BLaER1 treated with 17β-estradiol and CSF1 and Interleukin-3, amounts not matched to agents 10 nM and 100 nM (cell line): ENCODE measurements around the gene PLA2G12A.

Experiments used
- H3K27ac ChIP-seq, 11 experiments: shearing (Covaris generic); formaldehyde crosslinking; 2 replicates each; pipeline ENCODE4 v1.8.1; 2022
- H3K27me3 ChIP-seq, 11 experiments: shearing (Covaris generic); formaldehyde crosslinking; 2 replicates each; pipeline ENCODE4 v1.8.1; 2022
- H3K36me3 ChIP-seq, 11 experiments: shearing (Covaris generic); formaldehyde crosslinking; 2 replicates each; pipeline ENCODE4 v1.8.1; 2022
- H3K4me1 ChIP-seq, 10 experiments: shearing (Covaris generic); formaldehyde crosslinking; 2 replicates each; pipeline ENCODE4 v1.8.1; 2022
- H3K4me2 ChIP-seq, 11 experiments: shearing (Covaris generic); formaldehyde crosslinking; 2 replicates each; pipeline ENCODE4 v1.8.1; 2022
- H3K4me3 ChIP-seq, 10 experiments: shearing (Covaris generic); formaldehyde crosslinking; 2 replicates each; pipeline ENCODE4 v1.8.1; 2022
- H3K9ac ChIP-seq, 11 experiments: shearing (Covaris generic); formaldehyde crosslinking; 2 replicates each; pipeline ENCODE4 v1.8.1; 2022
- H3K9me3 ChIP-seq, 11 experiments: shearing (Covaris generic); formaldehyde crosslinking; replicated peaks in 1 of 11; 2 replicates each; pipeline ENCODE4 v1.8.1; 2022
- H4K20me1 ChIP-seq, 11 experiments: shearing (Covaris generic); formaldehyde crosslinking; 2 replicates each; pipeline ENCODE4 v1.8.1; 2022
- Cebpa-rat ChIP-seq, 11 experiments: shearing (Covaris generic); IDR thresholded peaks; 2 replicates each; pipeline ENCODE4 v1.8.1; 2022

PLA2G12A gene

GRCh38 chr4:109675181-109675580 is 54.7 kb downstream of the PLA2G12A start:
- Histone ChIP-seq H3K36me3 (peaks cover 4 to 77% (median 18%) of the 10 kb centered on the region in 11 experiments; a peak in 15 of 22 replicates), H3K4me1 (no peaks in the 10 kb centered on the region), H3K4me2 (no peak overlapping the region), H3K27ac (no peak overlapping the region), H4K20me1 (no peaks in the 10 kb centered on the region), H3K4me3 (no peak overlapping the region), H3K9me3 (peaks cover 32 to 56% (median 42%) of the 10 kb centered on the region in 11 experiments), H3K9ac (no peak overlapping the region), H3K27me3 (no peaks in the 10 kb centered on the region)
- no peak for TF ChIP-seq Cebpa-rat (IDR thresholded peaks at IDR 0.05)

- H3K9ac ChIP-seq = no peak overlapping the region
- H3K4me2 ChIP-seq = no peak overlapping the region
- no peak overlapping the region for H3K4me3 ChIP-seq
- H3K27me3 ChIP-seq = no peaks in the 10 kb centered on the region
- TF ChIP-seq Cebpa-rat (IDR thresholded peaks at IDR 0.05) = no peak
- no peak overlapping the region for H3K27ac ChIP-seq
- peaks cover 13 to 37% (median 23%) of the 10 kb centered on the region in 11 experiments for H3K9me3 ChIP-seq
- H3K4me1 ChIP-seq = no peaks in the 10 kb centered on the region
- no peaks in the 10 kb centered on the region for H4K20me1 ChIP-seq
- H3K36me3 ChIP-seq = peaks cover 0 to 63% (median 9%) of the 10 kb centered on the region in 11 experiments; a peak in 13 of 22 replicates
Measured at GRCh38 chr4:109673303-109673702, 56.6 kb downstream of the PLA2G12A start.

- H3K27me3 ChIP-seq = no peaks in the 10 kb centered on the region
- no peak for TF ChIP-seq Cebpa-rat (IDR thresholded peaks at IDR 0.05)
- H3K36me3 ChIP-seq = peaks cover 0 to 59% (median 8%) of the 10 kb centered on the region in 11 experiments; a peak in 10 of 22 replicates
- H4K20me1 ChIP-seq = no peaks in the 10 kb centered on the region
- no peak overlapping the region for H3K4me3 ChIP-seq
- no peak overlapping the region for H3K27ac ChIP-seq
- H3K4me1 ChIP-seq = no peaks in the 10 kb centered on the region
- H3K9me3 ChIP-seq = peaks cover 12 to 30% (median 20%) of the 10 kb centered on the region in 11 experiments
- H3K9ac ChIP-seq = no peak overlapping the region
- H3K4me2 ChIP-seq = no peak overlapping the region
Measured at GRCh38 chr4:109672169-109672930, 57.5 kb downstream of the PLA2G12A start.

DNA sequence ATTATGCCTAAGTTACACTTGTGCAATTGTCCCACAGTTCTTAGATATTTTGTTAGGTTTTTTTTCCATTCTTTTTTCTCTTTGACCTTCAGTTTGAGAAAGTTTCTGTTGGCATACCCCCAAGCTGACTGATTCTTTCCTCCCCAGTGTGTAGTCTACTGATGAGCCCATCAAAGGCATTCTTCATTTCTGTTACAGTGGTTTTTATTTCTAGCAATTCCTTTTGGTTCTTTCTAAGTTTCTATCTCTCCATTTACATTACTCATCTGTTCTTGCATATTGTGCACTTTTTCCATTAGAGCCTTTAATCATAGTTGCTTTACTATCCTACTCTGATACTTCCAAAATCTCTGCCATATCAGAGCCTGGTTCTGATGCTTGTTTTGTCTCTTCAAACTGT is 58.5 kb downstream of the PLA2G12A start:
- Histone ChIP-seq H3K9ac (no peak overlapping the region), H4K20me1 (peaks cover 0 to 8% (median 0%) of the 10 kb centered on the region in 11 experiments; a peak in 1 of 22 replicates), H3K27ac (no peak overlapping the region), H3K4me2 (no peak overlapping the region), H3K4me3 (no peak overlapping the region), H3K27me3 (no peaks in the 10 kb centered on the region), H3K4me1 (no peaks in the 10 kb centered on the region), H3K36me3 (peaks cover 0 to 54% (median 8%) of the 10 kb centered on the region in 11 experiments; a peak in 10 of 22 replicates), H3K9me3 (peaks cover 12 to 29% (median 20%) of the 10 kb centered on the region in 11 experiments)
- no peak for TF ChIP-seq Cebpa-rat (IDR thresholded peaks at IDR 0.05)

GRCh38 chr4:109665783-109666485 is 63.9 kb downstream of the PLA2G12A start:
- H3K27ac ChIP-seq = no peak overlapping the region
- no peak overlapping the region for H3K4me3 ChIP-seq
- peaks cover 0 to 8% (median 0%) of the 10 kb centered on the region in 11 experiments; a peak in 1 of 22 replicates for H4K20me1 ChIP-seq
- no peaks in the 10 kb centered on the region for H3K27me3 ChIP-seq
- no peak overlapping the region for H3K4me2 ChIP-seq
- H3K36me3 ChIP-seq = peaks cover 0 to 60% (median under 1%) of the 10 kb centered on the region in 11 experiments; a peak in 7 of 22 replicates
- peaks cover 0 to 10% (median 7%) of the 10 kb centered on the region in 11 experiments; a peak in 15 of 22 replicates for H3K9me3 ChIP-seq
- no peak overlapping the region for H3K9ac ChIP-seq
- no peaks in the 10 kb centered on the region for H3K4me1 ChIP-seq
- TF ChIP-seq Cebpa-rat (IDR thresholded peaks at IDR 0.05) = no peak

- Histone ChIP-seq H3K9me3 (no peaks in the 10 kb centered on the region), H3K4me1 (no peaks in the 10 kb centered on the region), H3K9ac (no peak overlapping the region), H3K27me3 (no peaks in the 10 kb centered on the region), H3K4me2 (no peak overlapping the region), H4K20me1 (peaks cover 0 to 19% (median 0%) of the 10 kb centered on the region in 11 experiments; a peak in 2 of 22 replicates), H3K27ac (no peak overlapping the region), H3K36me3 (peaks cover 0 to 66% (median 0%) of the 10 kb centered on the region in 11 experiments; a peak in 4 of 22 replicates), H3K4me3 (no peak overlapping the region)
- no peak for TF ChIP-seq Cebpa-rat (IDR thresholded peaks at IDR 0.05)
Measured at GRCh38 chr4:109662771-109663170, 67.1 kb downstream of the PLA2G12A start.

DNA sequence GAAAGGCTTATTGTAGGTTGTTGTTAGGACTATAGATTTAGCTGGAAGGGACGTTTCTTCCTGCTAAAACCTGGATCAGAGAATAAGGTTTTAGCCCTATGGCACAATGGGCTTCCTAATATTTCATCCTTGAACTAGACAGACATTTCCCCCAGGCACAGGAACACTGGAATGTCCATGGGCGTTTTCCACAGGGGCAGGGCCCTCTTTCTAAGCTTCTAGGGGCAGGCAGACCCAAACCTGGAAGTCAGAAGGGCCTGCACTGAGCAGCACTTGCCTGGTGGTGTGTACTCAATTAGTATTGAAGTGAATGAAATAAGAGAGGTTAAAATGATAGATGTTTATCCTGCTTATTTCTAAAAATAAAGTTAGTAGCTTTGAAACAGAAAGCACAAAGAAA is 67.8 kb downstream of the PLA2G12A start:
- Histone ChIP-seq H3K9ac (no peak overlapping the region), H3K4me3 (no peak overlapping the region), H4K20me1 (peaks cover 0 to 19% (median 0%) of the 10 kb centered on the region in 11 experiments; a peak in 2 of 22 replicates), H3K4me1 (no peaks in the 10 kb centered on the region), H3K36me3 (peaks cover 0 to 66% (median 0%) of the 10 kb centered on the region in 11 experiments; a peak in 4 of 22 replicates), H3K4me2 (no peak overlapping the region), H3K9me3 (no peaks in the 10 kb centered on the region), H3K27me3 (no peaks in the 10 kb centered on the region), H3K27ac (no peak overlapping the region)
- no peak for TF ChIP-seq Cebpa-rat (IDR thresholded peaks at IDR 0.05)
